Stomach smooth muscle (tissue), 2 donors: ENCODE data around the gene FBXL20.

Experiments used
- H3K27ac ChIP-seq: one replicate; pipeline ENCODE4 v1.7.0; 2013; ENCODE audit warnings: mild to moderate bottlenecking, low read length, inconsistent platforms
- H3K27me3 ChIP-seq, 2 donors: one replicate each; pipeline ENCODE4 v1.7.0; 2013; ENCODE audit warnings: low read length in 2 of 2; ENCODE audit not compliant: insufficient read depth in 2 of 2, control insufficient read depth in 1 of 2
- H3K36me3 ChIP-seq, 2 donors: one replicate each; pipeline ENCODE4 v1.7.0; 2013; ENCODE audit warnings: low read length in 2 of 2; ENCODE audit not compliant: control insufficient read depth in 2 of 2, insufficient read depth in 2 of 2
- H3K4me1 ChIP-seq: one replicate; pipeline ENCODE4 v1.7.0; 2013; ENCODE audit warnings: low read length; ENCODE audit not compliant: control insufficient read depth, insufficient read depth
- H3K4me3 ChIP-seq, 2 donors: one replicate each; pipeline ENCODE4 v1.7.0; 2013; ENCODE audit warnings: low read length in 2 of 2
- H3K9ac ChIP-seq, 2 donors: one replicate each; pipeline ENCODE4 v1.7.0; 2013; ENCODE audit warnings: low read length in 2 of 2, mild to moderate bottlenecking in 1 of 2
- H3K9me3 ChIP-seq, 2 donors: one replicate each; pipeline ENCODE4 v1.7.0; 2013; ENCODE audit warnings: low read length in 2 of 2; ENCODE audit not compliant: control insufficient read depth in 2 of 2
- donor health status: healthy.
- donor health status: Pancreatic carcinoma.

The FBXL20 gene

DNA sequence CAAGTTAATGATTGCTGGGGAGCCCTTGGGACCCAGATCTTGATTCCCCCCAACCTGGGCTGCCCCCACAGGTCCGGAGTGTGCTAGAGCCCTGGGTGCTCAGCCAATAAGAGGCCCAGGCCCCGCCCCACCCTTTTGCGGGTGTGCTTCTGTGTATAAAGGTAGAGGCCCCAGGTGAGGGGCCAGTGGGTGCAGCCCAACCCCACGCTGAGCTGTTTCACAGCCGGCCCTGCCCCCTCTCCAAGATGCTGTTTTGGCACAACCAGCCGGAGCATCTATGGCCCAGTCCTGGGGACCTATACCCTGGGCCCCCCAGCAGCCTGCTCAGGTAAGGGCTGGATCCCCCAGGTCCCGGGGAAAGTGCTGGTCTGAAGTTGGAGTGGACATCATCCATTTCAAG is 163.8 kb downstream of the FBXL20 start:
- no peaks in the 10 kb centered on the region for H3K36me3 ChIP-seq
- no peak overlapping the region for H3K27ac ChIP-seq
- H3K4me3 ChIP-seq = no peak overlapping the region
- H3K4me1 ChIP-seq = peaks cover 2% of the 10 kb centered on the region
- peaks cover 23 to 26% of the 10 kb centered on the region in 2 donors for H3K27me3 ChIP-seq
- H3K9me3 ChIP-seq = no peaks in the 10 kb centered on the region
- no peak overlapping the region for H3K9ac ChIP-seq

GRCh38 chr17:39236981-39237441 is 164.4 kb downstream of the FBXL20 start:
- Histone ChIP-seq H3K36me3 (no peaks in the 10 kb centered on the region), H3K9me3 (no peaks in the 10 kb centered on the region), H3K27ac (no peak overlapping the region), H3K4me3 (no peak overlapping the region), H3K9ac (no peak overlapping the region), H3K4me1 (peaks cover 3% of the 10 kb centered on the region), H3K27me3 (peaks cover 29 to 30% of the 10 kb centered on the region in 2 donors)

DNA sequence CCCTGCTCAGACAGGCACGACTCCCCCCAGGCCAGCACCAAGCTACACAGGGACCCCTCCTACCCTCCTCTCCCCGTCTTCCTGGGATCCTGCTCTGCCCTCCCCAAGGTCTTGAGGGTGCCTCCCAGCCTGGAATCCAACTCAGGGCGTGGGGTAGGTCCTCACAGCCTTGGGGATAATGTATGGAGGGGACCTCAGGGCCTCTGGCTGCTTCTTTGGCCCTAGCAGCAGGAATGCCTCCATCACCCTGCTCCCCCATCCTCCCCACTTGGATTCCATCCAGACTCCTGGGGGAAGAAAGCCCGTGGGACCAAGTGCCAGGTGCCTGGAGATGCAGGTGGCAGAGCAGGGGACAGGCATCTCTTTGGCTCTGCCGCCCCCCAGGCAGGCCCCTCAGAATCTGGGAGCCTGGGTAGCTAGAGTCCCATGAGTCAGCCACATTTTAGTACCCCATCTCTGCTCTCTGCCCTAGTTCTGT is 164.9 kb downstream of the FBXL20 start:
- H3K27me3 ChIP-seq = peaks cover 32 to 34% of the 10 kb centered on the region in 2 donors
- H3K36me3 ChIP-seq = no peaks in the 10 kb centered on the region
- no peak overlapping the region for H3K27ac ChIP-seq
- peaks cover 9% of the 10 kb centered on the region for H3K4me1 ChIP-seq
- no peak overlapping the region for H3K4me3 ChIP-seq
- H3K9me3 ChIP-seq = no peaks in the 10 kb centered on the region
- H3K9ac ChIP-seq = no peak overlapping the region

DNA sequence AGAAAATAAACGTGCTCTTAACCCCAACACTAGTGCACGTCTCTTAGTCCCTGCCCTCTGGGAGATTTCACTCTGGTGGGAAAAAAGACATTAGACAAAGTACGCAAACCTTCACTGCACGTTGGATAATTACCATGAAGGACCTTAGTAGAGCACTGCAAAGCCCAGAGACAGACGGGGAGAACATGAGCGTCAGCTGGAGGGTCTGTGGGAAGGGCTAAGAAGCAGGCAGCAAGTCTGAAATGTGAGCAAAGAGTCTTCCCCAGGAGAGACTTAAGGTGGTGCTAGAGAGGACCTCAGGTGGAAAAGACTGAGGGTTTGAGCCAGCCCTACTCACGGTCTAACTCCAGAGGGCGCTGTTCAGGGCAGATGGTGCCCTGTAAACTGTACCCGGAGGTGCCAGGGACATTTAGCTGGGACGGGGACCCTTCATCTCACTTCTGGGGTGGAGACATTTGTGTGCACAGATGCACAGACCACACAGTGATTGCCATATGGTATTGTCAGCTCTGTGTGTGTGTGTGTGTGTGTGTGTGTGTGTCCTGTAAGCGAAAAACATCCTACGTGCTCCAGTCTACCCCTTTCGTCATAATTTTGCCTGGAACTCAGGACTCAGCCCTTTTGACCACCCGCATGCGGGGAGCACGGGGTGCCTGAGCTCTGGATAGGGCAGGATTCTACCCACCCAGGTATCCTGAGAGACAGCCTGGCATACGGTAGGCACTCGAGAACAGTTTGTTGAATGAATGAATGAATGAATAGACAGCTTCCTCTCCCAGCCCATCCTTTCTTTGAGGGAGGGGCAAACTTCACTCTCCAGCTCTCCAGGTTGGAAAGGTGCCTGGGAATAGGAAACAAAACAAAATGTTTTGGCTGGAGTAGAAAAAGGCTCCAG is 165.6 kb downstream of the FBXL20 start:
- H3K27ac ChIP-seq = no peak overlapping the region
- peaks cover 14% of the 10 kb centered on the region for H3K4me1 ChIP-seq
- no peaks in the 10 kb centered on the region for H3K36me3 ChIP-seq
- no peaks in the 10 kb centered on the region for H3K9me3 ChIP-seq
- no peak overlapping the region for H3K9ac ChIP-seq
- H3K27me3 ChIP-seq = peaks cover 37 to 40% of the 10 kb centered on the region in 2 donors
- no peak overlapping the region for H3K4me3 ChIP-seq

- no peak overlapping the region for H3K27ac ChIP-seq
- no peak overlapping the region for H3K9ac ChIP-seq
- peaks cover 39 to 42% of the 10 kb centered on the region in 2 donors for H3K27me3 ChIP-seq
- no peaks in the 10 kb centered on the region for H3K36me3 ChIP-seq
- H3K4me1 ChIP-seq = peaks cover 12% of the 10 kb centered on the region
- H3K4me3 ChIP-seq = peak overlapping the region; percentile 25 to 58
- no peaks in the 10 kb centered on the region for H3K9me3 ChIP-seq
Measured at GRCh38 chr17:39231591-39232551, 169.6 kb downstream of the FBXL20 start.

GRCh38 chr17:39231091-39231561 is 170.3 kb downstream of the FBXL20 start:
- H3K9me3 ChIP-seq = no peaks in the 10 kb centered on the region
- H3K27ac ChIP-seq = no peak overlapping the region
- H3K27me3 ChIP-seq = peaks cover 39 to 49% of the 10 kb centered on the region in 2 donors
- no peaks in the 10 kb centered on the region for H3K36me3 ChIP-seq
- no peak overlapping the region for H3K4me3 ChIP-seq
- no peak overlapping the region for H3K9ac ChIP-seq
- H3K4me1 ChIP-seq = peaks cover 15% of the 10 kb centered on the region

DNA sequence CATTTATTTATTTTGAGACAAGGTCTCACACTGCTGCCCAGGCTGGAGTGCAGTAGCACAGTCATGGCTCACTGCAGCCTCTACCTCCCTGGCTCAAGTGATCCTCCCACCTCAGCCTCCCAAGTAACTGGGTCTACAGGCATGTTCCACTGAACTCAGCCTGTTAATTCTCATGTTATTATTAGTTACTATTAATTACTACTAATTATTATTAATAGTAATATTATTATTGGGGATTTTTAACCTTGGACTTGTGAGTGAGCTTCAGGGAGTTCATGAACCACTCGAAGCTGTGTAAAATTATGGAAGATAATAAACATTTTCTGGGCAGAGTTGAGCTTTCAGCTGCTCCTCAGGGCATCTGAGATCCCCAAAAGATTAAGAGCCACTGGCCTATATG is 171.1 kb downstream of the FBXL20 start:
- Histone ChIP-seq H3K27me3 (peaks cover 37 to 52% of the 10 kb centered on the region in 2 donors), H3K27ac (no peak overlapping the region), H3K4me3 (no peak overlapping the region), H3K9ac (no peak overlapping the region), H3K4me1 (peaks cover 19% of the 10 kb centered on the region), H3K9me3 (no peaks in the 10 kb centered on the region), H3K36me3 (no peaks in the 10 kb centered on the region)

DNA sequence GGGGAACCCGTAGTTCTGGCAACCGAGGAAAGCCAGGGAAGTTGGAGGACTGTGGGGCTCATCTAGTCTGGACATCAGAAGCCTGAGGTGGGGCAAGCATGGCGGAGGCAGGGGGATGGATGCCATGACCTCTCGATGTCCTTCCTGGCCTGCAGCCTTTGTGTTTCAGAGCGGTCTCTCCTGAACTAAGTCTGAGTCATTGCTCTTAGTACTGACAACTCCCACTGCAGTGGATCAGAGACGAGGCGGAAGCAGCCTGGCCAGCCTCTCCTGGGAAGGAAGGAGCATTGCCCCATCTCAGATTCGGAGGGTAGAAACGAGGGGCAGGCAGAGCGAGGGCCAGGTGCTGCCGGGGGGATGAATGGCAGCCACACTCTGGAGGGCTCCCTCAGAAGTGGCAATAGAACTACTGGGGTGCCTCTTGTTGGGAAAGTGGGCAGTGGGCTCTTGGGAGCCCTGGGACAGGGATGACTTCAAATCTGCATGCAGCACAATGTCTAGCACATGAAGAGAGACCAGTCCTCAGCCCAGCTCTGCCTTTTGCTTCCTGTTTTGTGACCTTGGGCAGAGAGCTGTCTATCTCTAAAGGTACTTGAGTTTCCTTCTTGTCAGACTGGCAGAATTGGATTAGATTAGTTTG is 172.0 kb downstream of the FBXL20 start:
- Histone ChIP-seq H3K9me3 (no peaks in the 10 kb centered on the region), H3K27ac (no peak overlapping the region), H3K9ac (no peak overlapping the region), H3K4me3 (no peak overlapping the region), H3K27me3 (peaks cover 37 to 62% of the 10 kb centered on the region in 2 donors), H3K36me3 (no peaks in the 10 kb centered on the region), H3K4me1 (peaks cover 28% of the 10 kb centered on the region)

- Histone ChIP-seq H3K4me3 (no peak overlapping the region), H3K27ac (no peak overlapping the region), H3K4me1 (peaks cover 28% of the 10 kb centered on the region), H3K9me3 (no peaks in the 10 kb centered on the region), H3K9ac (no peak overlapping the region), H3K27me3 (peaks cover 36 to 58% of the 10 kb centered on the region in 2 donors), H3K36me3 (no peaks in the 10 kb centered on the region)
Measured at GRCh38 chr17:39227364-39227919, 174.0 kb downstream of the FBXL20 start.
